Activated CD8-positive, alpha-beta T cell treated with anti-CD3 and anti-CD28 coated beads, Interleukin-2, amount 10 ng/mL, durations not matched to agents 7 days and 5 days (primary cell): Measurements from ENCODE around the gene HNRNPF. TPM values are rescaled to one million over a fixed set of nuclear protein-coding genes. Genes with fewer than 3 reads are reported as not detected.
A peak's percentile ranks its signal among the peaks of the same experiment; 100 is the strongest.

Experiments used
- ATAC-seq: fragments of 150-1000 bp; cut with Tn5 transposase; one replicate; pipeline ENCODE4 v1.10.0; 2021; ENCODE audit warnings: moderate library complexity
- CTCF ChIA-PET: fragments of 350-600 bp; sonication (Branson Sonifier 250); formaldehyde crosslinking; loops from one replicate; lab custom pipeline; 2021; ENCODE audit warnings: antibody characterized with exemption; lab: Charles Lee
- POLR2A ChIA-PET: fragments of 350-600 bp; sonication (Branson Sonifier 250); formaldehyde crosslinking; loops from one replicate; lab custom pipeline; 2021; ENCODE audit warnings: antibody characterized with exemption; lab: Charles Lee
- DNase-seq: peaks from one replicate; pipeline ENCODE4 v3.0.0-alpha.2; 2020
- H3K27ac Mint-ChIP-seq: one replicate; pipeline ENCODE4 v1.8.0; 2021; ENCODE audit warnings: mild to moderate bottlenecking, mixed read lengths
- H3K27me3 Mint-ChIP-seq: one replicate; pipeline ENCODE4 v1.8.0; 2021; ENCODE audit warnings: low read depth, mixed read lengths
- H3K36me3 Mint-ChIP-seq: one replicate; pipeline ENCODE4 v1.8.0; 2021; ENCODE audit warnings: low read depth, mixed read lengths
- H3K4me1 Mint-ChIP-seq: one replicate; pipeline ENCODE4 v1.8.0; 2021; ENCODE audit warnings: low read depth, mixed read lengths
- H3K4me3 Mint-ChIP-seq: one replicate; pipeline ENCODE4 v1.8.0; 2021; ENCODE audit warnings: mild to moderate bottlenecking, mixed read lengths
- H3K9me3 Mint-ChIP-seq: one replicate; pipeline ENCODE4 v1.8.0; 2022; ENCODE audit warnings: mixed read lengths; ENCODE audit not compliant: insufficient read depth
- total RNA-seq, 2 experiments: library from RNA; stranded (reverse); gene quantifications; one replicate each; pipeline ENCODE4 v1.2.3, GENCODE V29; 2021

HNRNPF gene
- total RNA-seq, 2 experiments from 2014 or later: 512 to 515 TPM

- DNase-seq (no peak), ATAC-seq (no peak)
- Mint-ChIP-seq H3K4me1 (peaks cover 70% of the 10 kb centered on the region), H3K4me3 (no peak overlapping the region), H3K27ac (no peak overlapping the region), H3K36me3 (peaks cover 85% of the 10 kb centered on the region), H3K27me3 (no peaks in the 10 kb centered on the region), H3K9me3 (no peaks in the 10 kb centered on the region)
- ChIA-PET CTCF (no interaction called here), POLR2A (interaction anchor here (0.6 kb wide), 2 partner anchors 17 to 82 kb away, joined by 3 read pairs; partner anchors contain the start of gene FXYD4)
These were observed 21.3 kb downstream of the HNRNPF start for GRCh38 chr10:43387678-43388032.

GRCh38 chr10:43386981-43387677, 21.9 kb downstream of the HNRNPF start:
- POLR2A ChIA-PET: interaction anchor here (0.6 to 1.6 kb wide), 6 partner anchors 9 to 26 kb away, joined by 3 to 8 read pairs (median 4); partner anchors contain the start of genes FXYD4 and HNRNPF
- Mint-ChIP-seq H3K4me3 (no peak overlapping the region), H3K27me3 (no peaks in the 10 kb centered on the region), H3K36me3 (peaks cover 80% of the 10 kb centered on the region), H3K9me3 (no peaks in the 10 kb centered on the region), H3K4me1 (peaks cover 64% of the 10 kb centered on the region), H3K27ac (no peak overlapping the region)
- DNase-seq (no peak), ATAC-seq (no peak)
- CTCF ChIA-PET: no interaction called here

- ATAC-seq (no peak), DNase-seq (no peak)
- Mint-ChIP-seq H3K36me3 (peaks cover 74% of the 10 kb centered on the region), H3K4me3 (no peak overlapping the region), H3K4me1 (peaks cover 59% of the 10 kb centered on the region), H3K9me3 (no peaks in the 10 kb centered on the region), H3K27ac (peak overlapping the region; percentile 56), H3K27me3 (no peaks in the 10 kb centered on the region)
- POLR2A ChIA-PET: interaction anchor here (0.6 to 1.6 kb wide), 6 partner anchors 10 to 27 kb away, joined by 3 to 8 read pairs (median 4); partner anchors contain the start of gene HNRNPF
- CTCF ChIA-PET: interaction anchor here (1.8 kb wide), 1 partner anchor 93 kb away, joined by 4 read pairs; no protein-coding TSS in a partner anchor
These were observed 22.4 kb downstream of the HNRNPF start for GRCh38 chr10:43386549-43386948.

- no peak overlapping the region for H3K27ac Mint-ChIP-seq
- no peak overlapping the region for H3K4me3 Mint-ChIP-seq
- H3K9me3 Mint-ChIP-seq: no peaks in the 10 kb centered on the region
- H3K4me1 Mint-ChIP-seq: peaks cover 50% of the 10 kb centered on the region
- H3K36me3 Mint-ChIP-seq: peaks cover 63% of the 10 kb centered on the region
- CTCF ChIA-PET: interaction anchor here (1.8 kb wide), 1 partner anchor 92 kb away, joined by 4 read pairs; no protein-coding TSS in a partner anchor
- ATAC-seq (no peak), DNase-seq (no peak)
- H3K27me3 Mint-ChIP-seq: no peaks in the 10 kb centered on the region
- POLR2A ChIA-PET: interaction anchor here (0.6 to 1.6 kb wide), 5 partner anchors 11 to 51 kb away, joined by 3 to 8 read pairs (median 4); no protein-coding TSS in a partner anchor
These were observed 23.5 kb downstream of the HNRNPF start for GRCh38 chr10:43385412-43386004.

- DNase-seq: no peak
- H3K9me3 Mint-ChIP-seq: no peaks in the 10 kb centered on the region
- ATAC-seq: no peak
- peak overlapping the region; percentile 57 for H3K27ac Mint-ChIP-seq
- H3K36me3 Mint-ChIP-seq: peaks cover 54% of the 10 kb centered on the region
- H3K4me3 Mint-ChIP-seq: no peak overlapping the region
- ChIA-PET CTCF (interaction anchor here (1.8 kb wide), 1 partner anchor 91 kb away, joined by 4 read pairs; no protein-coding TSS in a partner anchor), POLR2A (interaction anchor here (0.7 to 2.4 kb wide), 5 partner anchors 12 to 52 kb away, joined by 3 to 9 read pairs (median 3); no protein-coding TSS in a partner anchor)
- no peaks in the 10 kb centered on the region for H3K27me3 Mint-ChIP-seq
- peaks cover 40% of the 10 kb centered on the region for H3K4me1 Mint-ChIP-seq
These were observed 24.4 kb downstream of the HNRNPF start for GRCh38 chr10:43384252-43385221.

GRCh38 chr10:43383204-43383971, 25.6 kb downstream of the HNRNPF start:
- DNase-seq (no peak), ATAC-seq (no peak)
- ChIA-PET POLR2A (interaction anchor here (0.7 to 2.4 kb wide), 4 partner anchors 10 to 15 kb away, joined by 3 to 9 read pairs (median 3); no protein-coding TSS in a partner anchor), CTCF (interaction anchor here (0.9 to 1.2 kb wide), 3 partner anchors 11 to 127 kb away, joined by 3 to 4 read pairs (median 3); no protein-coding TSS in a partner anchor)
- Mint-ChIP-seq H3K4me1 (peaks cover 30% of the 10 kb centered on the region), H3K36me3 (peaks cover 42% of the 10 kb centered on the region), H3K27me3 (no peaks in the 10 kb centered on the region), H3K4me3 (peak overlapping the region; percentile 40), H3K27ac (no peak overlapping the region), H3K9me3 (no peaks in the 10 kb centered on the region)

- Mint-ChIP-seq H3K27me3 (no peaks in the 10 kb centered on the region), H3K9me3 (no peaks in the 10 kb centered on the region), H3K36me3 (peaks cover 17% of the 10 kb centered on the region), H3K27ac (no peak overlapping the region), H3K4me3 (no peak overlapping the region), H3K4me1 (peaks cover 10% of the 10 kb centered on the region)
- POLR2A ChIA-PET: interaction anchor here (0.6 kb wide), 3 partner anchors 27 to 264 kb away, joined by 3 to 5 read pairs (median 3); no protein-coding TSS in a partner anchor
- CTCF ChIA-PET: interaction anchor here (0.6 to 1.8 kb wide), 5 partner anchors 10 to 248 kb away, joined by 3 to 6 read pairs (median 3); partner anchors contain the start of gene FXYD4
- no peak for DNase-seq
- ATAC-seq: peak; percentile 55
These were observed 28.3 kb downstream of the HNRNPF start for GRCh38 chr10:43380610-43381222.

- H3K27me3 Mint-ChIP-seq: no peaks in the 10 kb centered on the region
- H3K27ac Mint-ChIP-seq: no peak overlapping the region
- peaks cover 19% of the 10 kb centered on the region for H3K4me1 Mint-ChIP-seq
- no peaks in the 10 kb centered on the region for H3K36me3 Mint-ChIP-seq
- DNase-seq (no peak), ATAC-seq (no peak)
- no peaks in the 10 kb centered on the region for H3K9me3 Mint-ChIP-seq
- H3K4me3 Mint-ChIP-seq: no peak overlapping the region
- POLR2A ChIA-PET: no interaction called here
- CTCF ChIA-PET: interaction anchor here (1.5 kb wide), 1 partner anchor 13 kb away, joined by 3 read pairs; no protein-coding TSS in a partner anchor
These were observed 31.5 kb downstream of the HNRNPF start for GRCh38 chr10:43377424-43377883.

GRCh38 chr10:43376828-43377423, 32.1 kb downstream of the HNRNPF start:
- DNase-seq (no peak), ATAC-seq (no peak)
- no peak overlapping the region for H3K4me3 Mint-ChIP-seq
- peaks cover 19% of the 10 kb centered on the region for H3K4me1 Mint-ChIP-seq
- ChIA-PET CTCF (interaction anchor here (1.5 kb wide), 1 partner anchor 13 kb away, joined by 3 read pairs; no protein-coding TSS in a partner anchor), POLR2A (no interaction called here)
- no peak overlapping the region for H3K27ac Mint-ChIP-seq
- no peaks in the 10 kb centered on the region for H3K9me3 Mint-ChIP-seq
- H3K27me3 Mint-ChIP-seq: no peaks in the 10 kb centered on the region
- no peaks in the 10 kb centered on the region for H3K36me3 Mint-ChIP-seq
